NOMO-1 treated with dmso at 0.1 percent for 144 hours (cell line): ENCODE results near the gene SLC25A11.

Experiments
- DNase-seq: peaks from one replicate; lab custom pipeline; 2025; ENCODE audit not compliant: unreplicated experiment; lab: John Stamatoyannopoulos, UW

SLC25A11 gene, protein sequence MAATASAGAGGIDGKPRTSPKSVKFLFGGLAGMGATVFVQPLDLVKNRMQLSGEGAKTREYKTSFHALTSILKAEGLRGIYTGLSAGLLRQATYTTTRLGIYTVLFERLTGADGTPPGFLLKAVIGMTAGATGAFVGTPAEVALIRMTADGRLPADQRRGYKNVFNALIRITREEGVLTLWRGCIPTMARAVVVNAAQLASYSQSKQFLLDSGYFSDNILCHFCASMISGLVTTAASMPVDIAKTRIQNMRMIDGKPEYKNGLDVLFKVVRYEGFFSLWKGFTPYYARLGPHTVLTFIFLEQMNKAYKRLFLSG

DNA sequence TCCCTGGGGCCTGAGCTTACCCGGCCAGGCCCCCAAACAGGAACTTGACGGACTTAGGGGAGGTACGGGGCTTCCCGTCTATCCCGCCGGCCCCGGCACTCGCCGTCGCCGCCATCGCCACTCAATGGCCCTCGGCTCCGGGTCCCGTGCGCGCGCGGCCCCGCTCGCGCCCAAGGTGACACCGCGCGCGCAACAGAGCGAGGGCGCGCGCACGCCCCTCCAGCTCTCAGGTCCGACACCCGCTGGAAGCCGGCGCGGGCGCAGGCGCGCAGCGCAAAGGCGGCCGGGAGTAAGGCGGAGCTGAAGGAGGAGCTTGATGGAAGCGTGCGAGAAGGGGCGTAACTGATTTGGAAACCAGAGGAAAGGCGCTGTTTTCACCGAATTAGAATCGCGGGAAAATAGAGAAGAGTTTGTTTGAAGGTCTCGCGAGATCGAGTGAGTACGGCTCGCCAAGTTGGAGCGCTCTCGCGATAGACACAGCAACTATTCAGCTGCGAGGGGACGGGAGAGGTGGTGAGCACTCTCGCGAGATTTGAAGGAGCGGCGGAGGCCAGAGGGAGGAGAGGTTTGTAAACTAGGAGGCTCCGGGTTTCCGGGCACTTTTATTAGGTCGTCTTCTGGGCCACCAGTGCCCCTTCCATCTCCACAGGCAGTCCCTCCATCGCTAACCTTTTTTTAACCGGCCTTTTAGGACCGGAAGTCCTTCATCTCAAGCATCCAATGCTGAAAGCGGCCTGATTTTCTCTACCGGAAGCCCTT, at the start of gene SLC25A11, which contains the start of gene RNF167:
TSS of gene SLC25A11 (minus strand) at position 251 of the 759 bp plus-strand sequence. CDS start at position 115, 136 bp downstream.
TSS of gene RNF167 (plus strand) at position 473 of the 759 bp plus-strand sequence. CDS start 642 bp downstream, outside the sequence.
- DNase-seq, result peak; percentile 99

DNA sequence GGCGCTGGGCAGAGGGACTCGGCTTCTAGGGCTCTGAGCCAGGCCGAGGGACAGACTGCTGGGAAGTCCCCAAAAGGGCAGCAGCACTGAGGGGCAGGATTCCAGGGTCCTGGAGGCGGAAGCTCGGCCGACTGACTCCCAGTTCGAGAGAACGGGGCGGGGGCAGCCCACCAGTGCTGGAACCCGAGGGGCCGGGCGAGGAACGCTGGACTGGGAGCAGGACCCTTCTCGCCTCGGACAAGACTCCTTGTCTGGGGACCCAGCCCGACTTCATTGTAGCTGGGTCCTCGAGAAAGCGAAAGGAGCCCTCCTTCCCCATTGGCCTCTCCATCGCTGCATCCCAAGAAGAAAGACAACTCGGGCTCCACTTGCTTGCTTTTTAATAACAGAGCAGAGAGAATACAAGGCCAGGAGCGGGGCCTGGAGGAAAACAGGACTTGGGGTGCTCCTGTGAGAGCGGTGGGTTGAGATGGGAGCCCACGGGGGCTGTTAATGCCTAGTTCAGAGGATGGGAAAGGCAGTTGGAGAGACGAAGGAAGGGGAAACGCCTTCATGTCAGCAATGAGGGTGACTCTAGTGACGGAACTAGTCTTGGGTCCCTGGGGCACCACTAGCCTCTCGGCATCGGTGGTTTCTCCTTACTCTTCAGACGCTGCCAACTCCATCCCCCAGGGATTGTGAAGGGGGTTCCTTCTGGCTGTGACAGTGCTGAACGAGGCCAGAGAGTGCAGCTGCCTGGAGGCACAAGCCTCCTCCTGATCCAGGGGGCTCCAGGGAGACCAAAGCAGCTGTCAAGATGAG, 48.1 kb upstream of the SLC25A11 start:
- no peak for DNase-seq

DNA sequence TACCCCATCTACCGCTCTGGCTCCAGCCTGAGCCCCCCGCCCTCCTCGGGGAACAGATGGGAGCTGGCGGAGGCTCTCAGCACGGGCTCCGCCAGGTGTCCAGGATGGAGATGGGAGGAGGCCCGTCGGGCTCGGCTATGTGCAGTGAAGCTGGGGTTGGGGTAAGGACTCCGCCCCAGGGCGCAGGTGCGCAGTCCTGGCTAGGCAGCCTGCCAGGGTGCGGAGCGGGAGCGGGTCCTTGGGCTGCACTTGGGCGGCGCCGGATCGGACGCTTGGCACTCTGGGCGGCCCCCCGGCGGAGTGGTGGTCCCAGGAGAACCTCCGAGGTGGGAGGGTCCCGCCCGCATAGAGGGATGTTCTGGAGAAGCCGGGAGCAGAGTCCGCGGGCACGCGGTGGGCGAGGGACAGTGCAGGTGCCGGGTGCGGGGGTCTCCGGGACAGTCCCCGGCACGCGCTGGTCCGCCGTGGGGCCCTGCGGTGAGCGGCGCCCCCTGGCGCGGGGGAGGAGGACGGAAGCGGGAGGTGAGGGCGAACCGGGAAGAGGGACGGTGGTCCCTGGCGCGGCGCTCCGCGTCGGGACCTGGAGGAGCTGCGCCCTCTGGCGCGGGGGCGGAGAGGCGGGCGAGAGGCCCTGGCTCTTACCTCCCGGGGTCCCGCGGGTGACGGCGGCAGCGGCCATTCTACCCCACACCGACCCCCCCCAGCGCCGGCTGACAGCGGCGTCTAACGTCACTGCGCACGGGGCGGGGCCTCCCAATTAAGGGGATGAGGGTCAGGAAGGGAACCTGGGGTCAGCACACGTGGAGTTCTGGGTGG, 47.3 kb upstream of the SLC25A11 start, which contains the start of gene CAMTA2:
TSS of gene CAMTA2 (minus strand) at position 725 of the 816 bp plus-strand sequence. CDS start 1,453 bp downstream, outside the sequence.
- peak; percentile 72 for DNase-seq

DNA sequence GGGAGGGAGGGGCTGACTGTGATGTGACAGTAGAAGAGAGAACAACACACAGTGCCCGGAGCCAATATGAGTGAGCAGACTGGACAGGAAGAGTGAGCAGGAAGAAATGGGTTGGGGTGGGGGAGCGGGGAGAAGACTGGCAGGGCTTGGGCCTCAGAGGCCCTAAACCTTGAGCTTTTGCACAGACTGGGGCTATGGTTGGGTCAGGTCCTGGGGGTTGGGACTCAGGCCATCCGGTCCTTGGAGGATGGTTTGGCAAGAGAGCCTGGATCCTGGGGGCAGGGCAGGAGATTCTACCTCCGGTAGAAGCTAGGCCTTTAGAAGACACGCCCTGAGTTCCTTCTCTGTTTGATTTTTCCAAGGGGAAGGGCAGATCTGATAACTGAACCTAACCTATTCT, 46.6 kb upstream of the SLC25A11 start:
- DNase-seq, result no peak

DNA sequence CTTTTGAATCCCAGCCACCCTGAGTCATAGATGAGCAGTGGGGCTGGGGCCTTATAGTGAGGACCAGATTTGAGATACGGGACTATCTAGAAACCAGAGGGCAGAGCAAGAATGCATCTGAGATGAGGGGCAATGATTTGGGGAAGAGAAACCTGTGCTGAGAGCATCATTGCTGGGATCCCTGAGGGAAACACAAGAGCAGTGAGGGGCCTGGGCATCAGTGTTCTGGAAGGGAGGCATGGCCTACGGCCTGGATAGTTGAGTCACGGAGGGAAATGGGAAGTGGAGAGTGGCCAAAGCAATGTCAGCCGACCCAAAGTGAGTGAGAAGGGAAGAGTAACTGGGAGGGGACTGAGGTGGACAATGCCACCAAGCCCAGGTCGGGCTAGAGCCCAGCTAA, 42.5 kb upstream of the SLC25A11 start:
- DNase-seq, result no peak

DNA sequence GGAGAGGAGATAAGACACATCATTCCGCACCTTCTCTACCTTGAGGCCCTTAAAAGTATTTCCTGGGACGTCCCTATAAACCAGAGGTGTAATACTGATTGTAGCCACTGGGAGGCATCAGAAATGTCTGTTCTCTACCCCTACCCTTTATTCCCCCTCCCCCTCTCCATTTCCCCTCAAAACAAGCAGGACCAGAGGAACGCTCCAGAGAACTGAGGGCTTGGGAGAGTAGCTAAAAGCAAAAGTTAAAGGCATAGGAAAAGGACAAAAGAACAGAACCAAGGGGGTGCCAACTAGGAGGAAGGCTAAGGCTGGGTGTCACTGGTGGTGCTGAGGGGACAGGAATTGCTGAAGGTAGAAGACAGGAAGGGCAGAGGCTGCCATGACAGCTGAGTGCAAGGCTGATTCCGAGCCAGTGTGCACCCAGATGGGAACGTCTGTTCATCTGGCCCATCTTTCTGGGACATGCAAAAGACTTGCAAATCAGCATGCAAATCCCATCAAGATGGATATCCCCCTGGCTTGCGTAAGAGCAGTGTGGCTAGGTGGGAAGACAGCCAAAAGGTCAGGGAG, 40.9 kb upstream of the SLC25A11 start:
- DNase-seq, result no peak

DNA sequence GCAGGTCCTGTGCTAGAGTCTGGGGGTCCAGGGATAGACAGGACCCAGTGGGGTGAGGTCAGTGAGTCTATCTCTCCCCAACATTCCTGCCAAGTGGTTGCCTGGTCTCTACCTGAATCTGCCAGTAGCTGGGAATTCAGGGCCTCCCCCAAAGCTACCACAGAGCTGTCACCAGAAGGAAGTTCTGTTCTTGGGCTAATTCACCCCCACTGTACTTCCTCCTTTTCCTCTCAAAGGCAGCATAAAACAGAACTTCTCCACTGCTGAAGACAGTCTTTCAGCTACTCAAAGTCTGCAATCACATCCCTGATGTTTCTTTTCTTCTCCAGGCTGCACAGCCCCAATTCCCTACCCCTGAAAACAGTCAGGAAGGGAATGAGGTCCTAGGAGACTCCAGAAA, 38.9 kb upstream of the SLC25A11 start:
- DNase-seq, result peak; percentile 60

DNA sequence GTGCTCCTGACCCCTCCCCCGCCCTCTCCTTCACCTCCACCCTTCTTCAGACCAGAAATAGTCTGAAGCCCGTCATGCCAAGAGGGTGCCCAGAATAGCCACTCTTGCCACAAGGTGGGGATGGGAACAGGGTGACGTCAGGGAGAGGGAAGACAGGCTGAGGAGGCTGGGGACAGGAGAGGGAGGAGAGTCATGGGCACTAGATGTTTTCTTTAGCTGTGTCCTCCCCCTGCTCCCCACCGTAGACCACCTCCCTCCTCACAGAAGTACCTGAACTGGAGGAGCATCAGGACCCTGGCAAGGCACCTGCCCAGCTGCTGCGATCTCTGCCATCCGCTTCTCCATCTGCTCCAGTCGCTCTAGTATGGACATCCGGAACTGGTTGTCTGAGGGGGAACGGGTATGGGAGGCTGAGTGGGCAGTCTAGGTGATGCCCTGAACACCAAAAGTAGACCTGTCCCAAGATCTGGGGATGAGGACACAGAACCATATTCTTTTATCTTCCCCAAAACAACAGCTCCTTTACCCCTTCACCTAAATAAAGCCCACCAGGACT, 34.3 kb upstream of the SLC25A11 start:
- no peak for DNase-seq

DNA sequence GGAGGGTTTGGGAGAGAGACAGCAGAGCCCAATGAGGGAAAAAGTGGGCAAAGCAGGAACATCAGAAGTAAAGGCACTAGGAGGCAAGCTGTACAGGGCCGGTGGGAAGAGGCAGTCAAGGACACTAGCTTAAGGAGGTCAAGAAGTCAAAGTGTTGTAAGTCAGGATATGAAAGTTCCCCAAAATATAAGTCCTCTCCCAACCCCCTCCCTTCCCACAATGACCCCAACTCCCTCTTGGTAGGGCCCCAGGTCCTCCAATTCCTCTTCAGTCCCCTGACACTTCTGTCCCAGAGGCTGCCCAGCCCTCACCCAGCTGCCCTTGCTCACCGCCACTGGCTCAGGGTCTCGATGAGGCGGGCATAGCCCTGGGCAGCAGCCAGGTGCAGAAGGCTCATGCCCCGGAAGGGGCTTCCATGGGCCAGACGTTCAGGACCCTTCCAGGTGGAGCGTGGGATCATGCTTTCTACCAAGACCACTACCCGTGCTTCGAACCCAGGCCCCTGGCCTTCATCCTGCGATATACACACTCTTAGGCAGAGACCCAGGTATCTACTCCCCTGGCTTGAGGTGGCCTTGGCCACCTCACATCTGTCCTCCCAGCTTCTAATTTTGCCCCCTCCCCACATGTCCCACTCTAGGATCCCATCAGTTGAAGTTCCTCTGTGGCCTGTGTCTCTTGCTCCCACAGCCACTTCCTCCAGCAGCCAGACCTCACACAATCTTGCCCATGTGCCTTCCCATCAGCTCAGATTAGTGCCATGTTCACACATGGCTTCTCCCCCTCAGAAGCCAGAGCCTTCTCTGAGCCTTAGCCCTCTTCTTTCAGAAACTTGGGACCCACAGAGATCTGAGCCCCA, 33.6 kb upstream of the SLC25A11 start:
- DNase-seq, result no peak

DNA sequence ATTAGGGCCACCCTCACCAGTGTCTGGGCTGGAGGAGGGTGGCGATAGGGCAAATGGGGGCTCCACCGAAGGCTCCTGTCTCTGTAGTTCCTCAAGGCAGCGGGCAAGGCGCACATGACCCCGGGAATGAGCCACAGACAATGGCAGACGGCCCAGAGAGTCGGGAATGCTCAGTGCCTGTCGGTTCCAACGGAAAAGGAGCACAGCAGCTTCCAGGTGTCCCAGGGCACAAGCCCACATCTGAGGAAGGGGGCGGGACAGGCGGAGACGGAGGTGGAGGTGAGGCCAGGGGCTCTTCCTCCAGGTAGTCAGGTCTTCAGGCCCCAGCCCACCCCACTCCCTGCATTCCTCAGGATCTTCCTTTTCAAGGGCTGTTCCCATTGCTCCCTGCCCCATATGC, 32.9 kb upstream of the SLC25A11 start:
- DNase-seq, result no peak

DNA sequence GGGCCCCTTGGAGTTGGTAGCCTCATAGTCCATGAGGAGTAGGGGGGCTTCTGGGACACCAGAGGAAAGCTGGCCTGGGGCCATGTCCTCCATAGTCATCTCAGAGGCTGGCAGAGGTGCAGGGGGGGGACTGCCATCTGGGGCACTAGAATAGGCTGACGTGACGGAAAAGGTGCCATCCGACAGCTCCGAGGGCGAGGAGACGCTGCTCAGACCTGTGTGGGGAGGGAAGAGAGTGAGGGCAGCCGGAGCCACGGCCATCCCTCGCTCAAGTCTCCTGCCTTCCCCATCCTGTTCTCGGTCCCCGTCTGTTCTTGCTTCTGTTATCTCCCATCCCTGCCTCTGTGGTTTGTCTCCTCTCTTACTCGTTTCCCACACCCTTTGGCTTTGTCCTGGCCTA, 32.5 kb upstream of the SLC25A11 start:
- no peak for DNase-seq

DNA sequence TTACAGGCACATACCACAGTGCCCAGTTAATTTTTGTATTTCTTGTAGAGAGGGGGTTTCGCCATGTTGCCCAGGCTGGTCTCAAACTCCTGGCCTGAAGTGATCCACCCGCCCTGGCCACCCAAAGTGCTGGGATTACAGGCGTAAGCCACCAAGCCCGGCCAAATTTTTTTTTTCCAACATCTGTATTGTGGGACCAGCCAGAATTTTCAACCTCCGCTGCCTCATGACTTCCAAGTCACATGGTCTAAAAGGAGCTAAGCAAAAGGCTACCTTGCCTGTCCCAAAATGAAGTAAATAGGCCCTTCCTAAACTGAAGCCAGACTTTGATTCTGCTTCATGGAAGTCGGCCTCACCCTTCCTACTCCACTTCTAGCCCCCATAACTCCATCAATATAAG, 32.0 kb upstream of the SLC25A11 start:
- no peak for DNase-seq

DNA sequence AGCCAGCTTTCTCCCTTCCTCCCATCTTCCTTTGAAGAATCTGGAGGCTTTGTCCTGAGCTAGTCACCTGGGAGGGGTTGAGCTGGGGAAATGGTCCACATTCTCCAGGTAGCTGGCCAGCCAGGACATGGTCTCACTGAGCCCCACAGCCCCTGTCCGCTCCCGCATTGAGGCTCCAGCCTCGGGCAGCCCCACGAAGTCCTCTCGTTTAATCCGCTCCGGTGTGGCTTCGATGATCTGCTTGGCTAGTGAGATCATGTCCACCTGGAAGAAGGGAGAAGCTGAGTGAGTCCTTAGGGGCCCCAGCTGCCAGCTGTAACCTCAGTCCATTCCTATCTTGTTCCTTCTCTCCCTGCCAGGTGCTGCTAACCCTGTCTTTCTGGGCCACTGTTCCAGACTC, 30.4 kb upstream of the SLC25A11 start:
- DNase-seq, result no peak

DNA sequence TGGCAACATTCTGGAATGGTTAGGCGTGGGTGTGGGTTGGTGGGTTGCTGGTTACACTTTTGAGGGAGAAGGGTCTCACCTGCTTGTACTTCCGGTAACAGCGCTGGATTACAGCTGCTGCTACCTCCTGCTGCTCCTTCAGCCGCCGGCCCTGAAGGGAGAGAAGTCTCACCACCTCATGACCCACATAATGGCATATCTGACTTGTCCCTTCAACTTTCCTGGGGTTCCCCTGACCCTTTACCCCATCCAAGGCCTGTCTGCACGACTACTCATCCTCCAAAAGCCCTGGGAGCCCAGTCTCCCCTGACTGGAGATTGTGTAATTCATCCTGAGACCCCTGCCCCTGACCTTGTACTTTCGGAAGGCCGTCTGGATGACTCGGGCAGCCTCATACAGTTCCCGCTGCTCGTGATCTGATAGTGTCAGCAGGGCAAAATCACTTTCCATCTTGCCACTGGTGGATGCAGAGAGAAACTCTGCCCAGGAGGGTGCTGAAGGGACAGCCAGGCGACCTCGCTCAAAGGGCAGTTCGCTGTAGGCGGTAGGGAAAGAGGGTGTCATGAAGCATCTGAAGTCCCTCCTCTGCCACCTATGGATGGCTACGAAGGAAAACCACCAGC, 29.8 kb upstream of the SLC25A11 start:
- DNase-seq, result no peak

DNA sequence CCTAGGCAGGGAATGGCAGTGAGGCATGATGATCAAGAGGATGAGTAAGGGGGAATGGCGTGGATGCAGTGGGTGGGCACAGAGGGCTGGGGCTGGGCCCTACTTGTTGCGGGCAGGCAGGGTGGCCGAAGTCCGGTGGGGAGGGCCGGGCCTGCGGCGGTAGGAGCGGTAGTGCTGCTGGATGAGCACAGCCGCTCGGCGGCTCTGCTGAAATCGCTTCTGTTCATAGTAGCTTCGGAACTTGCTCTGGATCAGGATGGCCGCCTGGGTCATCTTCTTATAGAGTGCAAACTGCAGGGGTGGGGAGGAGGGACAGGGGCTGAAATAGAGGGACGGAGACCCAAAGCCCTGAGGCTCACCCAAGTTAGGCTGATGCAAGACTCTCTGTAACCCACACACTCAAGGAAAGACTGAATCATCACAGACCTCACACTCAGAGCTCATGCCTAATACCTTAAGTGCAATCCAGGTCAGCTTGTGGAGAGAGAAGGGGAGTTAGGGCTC, 29.3 kb upstream of the SLC25A11 start:
- no peak for DNase-seq

DNA sequence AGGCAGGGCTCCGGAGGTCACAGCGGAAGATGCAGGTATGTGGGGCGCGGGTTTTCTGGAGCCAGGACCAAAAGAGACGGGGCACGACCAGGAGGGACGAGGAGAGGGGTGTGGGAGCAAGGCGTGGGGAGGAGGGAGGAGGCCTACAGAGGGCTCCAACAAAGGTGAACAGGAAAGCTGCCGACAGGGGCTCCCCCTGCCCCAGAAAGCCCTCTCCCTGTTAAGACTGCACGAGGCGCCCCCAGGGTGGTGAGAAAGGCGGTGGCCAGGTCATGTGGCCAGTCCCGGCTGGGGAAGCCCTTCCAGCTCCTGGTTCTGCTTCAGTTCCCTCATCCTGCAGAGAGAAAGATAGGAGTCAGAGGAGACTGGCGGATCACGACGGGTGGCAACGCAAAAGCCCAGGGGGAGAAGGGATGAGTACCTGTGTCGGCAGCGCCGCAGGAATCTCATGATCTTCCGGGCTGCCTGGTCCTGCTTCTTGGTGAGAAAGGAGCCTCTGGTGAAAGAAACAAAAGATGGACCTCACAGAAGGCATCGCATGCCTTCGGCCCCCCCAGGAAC, 28.7 kb upstream of the SLC25A11 start:
- DNase-seq, result no peak

DNA sequence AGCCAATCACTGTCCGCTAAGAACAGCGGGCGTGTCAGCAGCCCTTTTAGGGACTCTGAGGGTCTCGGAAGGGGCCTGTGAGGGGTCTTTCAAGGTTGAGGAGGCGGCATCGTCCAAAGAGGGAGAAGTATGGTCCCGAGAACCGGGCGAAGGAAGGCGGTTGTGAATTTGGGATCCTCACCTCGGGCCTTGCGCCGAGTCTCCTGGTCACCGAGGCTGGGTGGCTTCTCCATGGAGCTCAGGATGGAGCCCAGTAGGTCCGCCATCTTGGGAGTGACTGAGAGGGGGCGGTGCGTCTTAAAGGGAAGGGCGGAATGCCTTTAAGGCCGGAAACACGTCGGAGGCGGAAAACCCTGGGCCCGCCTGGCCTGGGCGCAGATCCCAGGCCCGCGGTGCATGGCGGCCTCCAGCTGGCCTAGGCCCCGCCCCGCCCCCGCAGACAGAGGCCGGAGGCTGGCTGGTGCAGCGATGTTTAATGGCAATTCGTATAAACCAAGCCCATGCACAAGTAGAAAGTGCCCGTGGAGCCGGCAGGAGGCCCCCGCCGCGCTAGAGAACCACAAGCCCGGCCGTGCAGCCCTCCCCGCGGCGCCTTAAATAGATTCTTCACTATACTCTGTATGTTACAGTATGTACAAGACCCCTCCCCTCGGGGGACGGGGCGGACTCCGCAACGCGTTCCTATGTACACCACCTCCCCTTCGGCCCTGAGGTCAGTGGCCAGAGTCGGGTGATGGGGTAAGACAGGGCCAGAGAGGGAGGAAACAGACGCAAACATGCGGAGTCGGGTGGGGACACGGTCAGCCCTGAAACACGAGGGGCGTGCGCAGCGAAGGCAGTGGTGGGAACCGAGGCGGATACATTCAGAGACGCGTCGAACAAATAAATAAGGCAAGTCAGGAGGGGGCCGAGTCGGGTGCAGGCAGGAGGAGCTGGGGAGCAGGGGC, 28.0 kb upstream of the SLC25A11 start, which contains the start of gene SPAG7:
TSS of gene SPAG7 (minus strand) at position 279 of the 947 bp plus-strand sequence. CDS start at position 266, 13 bp downstream.
- peak; percentile 92 for DNase-seq
